ENCODE data around the gene KRT20.
"Not testable (repeated sequence)": the region's sequence is repeated elsewhere in the genome, so short reads cannot be mapped to it uniquely, and the experiment has no call there.

The KRT20 gene

GRCh38 chr17:40896916-40897455 lies 11.9 kb upstream of the KRT20 start:
- no peak for FAIRE-seq

GRCh38 chr17:40895106-40895730 lies 10.2 kb upstream of the KRT20 start:
- no peak for FAIRE-seq

GRCh38 chr17:40888196-40888720 lies 3.2 kb upstream of the KRT20 start:
- no peak for FAIRE-seq

GRCh38 chr17:40886090-40886489 lies 1.0 kb upstream of the KRT20 start:
- FAIRE-seq, result no peak

- peak; percentile 82 for FAIRE-seq
Observed at GRCh38 chr17:40883626-40884334, 1.3 kb downstream of the KRT20 start.

- FAIRE-seq, result no peak
Observed at GRCh38 chr17:40883031-40883430, 2.0 kb downstream of the KRT20 start.

GRCh38 chr17:40879026-40879425 lies 6.0 kb downstream of the KRT20 start:
- no peak for FAIRE-seq

GRCh38 chr17:40878044-40878443 lies 7.0 kb downstream of the KRT20 start:
- FAIRE-seq, result no peak

- no peak for FAIRE-seq
Observed at GRCh38 chr17:40873801-40874200, 11.2 kb downstream of the KRT20 start.

GRCh38 chr17:40873255-40873654 lies 11.8 kb downstream of the KRT20 start:
- no peak for FAIRE-seq

- no peak for FAIRE-seq
Observed at GRCh38 chr17:40872416-40872815, 12.6 kb downstream of the KRT20 start.

- no peak for FAIRE-seq
Observed at GRCh38 chr17:40871316-40871715, 13.7 kb downstream of the KRT20 start.

GRCh38 chr17:40870136-40870535 lies 14.9 kb downstream of the KRT20 start:
- no peak for FAIRE-seq

GRCh38 chr17:40866838-40867237 lies 18.2 kb downstream of the KRT20 start, which contains the start of gene KRT12:
Gene KRT12 (minus strand): TSS chr17:40867223. CDS start chr17:40867186, 37 bp downstream.
- no peak for FAIRE-seq

- FAIRE-seq, result no peak
Observed at GRCh38 chr17:40864661-40865390, 20.2 kb downstream of the KRT20 start.

- FAIRE-seq, result no peak
Observed at GRCh38 chr17:40862985-40863733, 21.9 kb downstream of the KRT20 start.

GRCh38 chr17:40859536-40859935 lies 25.5 kb downstream of the KRT20 start:
- no peak for FAIRE-seq

GRCh38 chr17:40858667-40859066 lies 26.4 kb downstream of the KRT20 start:
- not testable (repeated sequence) for FAIRE-seq

- no peak for FAIRE-seq
Observed at GRCh38 chr17:40857535-40857934, 27.5 kb downstream of the KRT20 start.

- FAIRE-seq, result no peak
Observed at GRCh38 chr17:40854175-40854814, 30.7 kb downstream of the KRT20 start.

GRCh38 chr17:40852364-40852763 lies 32.7 kb downstream of the KRT20 start:
- FAIRE-seq, result no peak

Measured in colon (tissue), 2 donors.